Mucosa of descending colon (tissue), 3 donors: ENCODE measurements around the gene PPP2R5B. TPM values are rescaled to one million over a fixed set of nuclear protein-coding genes. Genes with fewer than 3 reads are reported as not detected.

Source experiments
- ATAC-seq: fragments of 200-7000 bp; cut with Tn5 transposase; one replicate; pipeline ENCODE4 v1.9.1; 2020; ENCODE audit warnings: mild to moderate bottlenecking, moderate library complexity
- DNase-seq, 3 donors: peaks; one replicate each; pipeline ENCODE4 v3.0.0-alpha.2; 2020
- H3K36me3 ChIP-seq: fragments of 200-600 bp; one replicate; pipeline ENCODE4 v1.8.0; 2021; ENCODE audit warnings: low read depth, mild to moderate bottlenecking
- H3K4me1 ChIP-seq: fragments of 200-600 bp; one replicate; pipeline ENCODE4 v1.8.0; 2021; ENCODE audit warnings: low read depth, mild to moderate bottlenecking
- H3K4me3 ChIP-seq: fragments of 200-600 bp; one replicate; pipeline ENCODE4 v1.8.0; 2021; ENCODE audit warnings: mild to moderate bottlenecking
- H3K9me3 ChIP-seq: fragments of 200-600 bp; one replicate; pipeline ENCODE4 v1.8.0; 2021; ENCODE audit warnings: mild to moderate bottlenecking
- CTCF ChIP-seq: fragments of 200-600 bp; IDR thresholded peaks from one replicate; pipeline ENCODE4 v1.8.0; 2022; ENCODE audit warnings: antibody characterized with exemption, mild to moderate bottlenecking
- intact Hi-C, 2 donors: fragments of 100-400 bp; cut with DNase I in 1 of 2; cut with micrococcal nuclease in 1 of 2; formaldehyde crosslinking; loops; one replicate each; pipeline versions ENCODE4 v1.11.0 to v1.11.1; 2022; cut with DNase I, micrococcal nuclease
- total RNA-seq, 3 donors: library from RNA; stranded (reverse); fragmentation: NEBNext Ultra II Directional in 2 of 3; extraction: Animal tissue kit (Norgen Biotek cat#: 25700) in 2 of 3; gene quantifications; one replicate each; pipeline versions ENCODE4 v1.2.1 to v1.2.4, GENCODE V29; 2021 to 2023
- donor health status: DM: no; HTN: no; CAD: no; lungs with moderate emphysema.
- donor health status: DM: no; HTN: no; CAD: no.
- donor health status: DM: no; HTN: yes; CAD: no.

The PPP2R5B gene
- total RNA-seq, 3 donors from 2014 or later: 23.0 to 39.7 (median 23.2) TPM

GRCh38 chr11:64905516-64906313, 18.8 kb upstream of the PPP2R5B start:
- Histone ChIP-seq H3K36me3 (peaks cover 8% of the 10 kb centered on the region), H3K9me3 (no peaks in the 10 kb centered on the region), H3K4me3 (no peak overlapping the region), H3K4me1 (no peaks in the 10 kb centered on the region)
- DNase-seq (peak in 1 of 3 donors; percentile 43), ATAC-seq (peak; percentile 14)
- TF ChIP-seq CTCF: no peak
- intact Hi-C loops: no loop called here

GRCh38 chr11:64906314-64906635, 18.2 kb upstream of the PPP2R5B start:
- Histone ChIP-seq H3K36me3 (peaks cover 9% of the 10 kb centered on the region), H3K4me1 (no peaks in the 10 kb centered on the region), H3K9me3 (no peaks in the 10 kb centered on the region), H3K4me3 (no peak overlapping the region)
- no peak for ATAC-seq
- intact Hi-C loops: no loop called here
- TF ChIP-seq CTCF: no peak
- DNase-seq: no peak

DNA sequence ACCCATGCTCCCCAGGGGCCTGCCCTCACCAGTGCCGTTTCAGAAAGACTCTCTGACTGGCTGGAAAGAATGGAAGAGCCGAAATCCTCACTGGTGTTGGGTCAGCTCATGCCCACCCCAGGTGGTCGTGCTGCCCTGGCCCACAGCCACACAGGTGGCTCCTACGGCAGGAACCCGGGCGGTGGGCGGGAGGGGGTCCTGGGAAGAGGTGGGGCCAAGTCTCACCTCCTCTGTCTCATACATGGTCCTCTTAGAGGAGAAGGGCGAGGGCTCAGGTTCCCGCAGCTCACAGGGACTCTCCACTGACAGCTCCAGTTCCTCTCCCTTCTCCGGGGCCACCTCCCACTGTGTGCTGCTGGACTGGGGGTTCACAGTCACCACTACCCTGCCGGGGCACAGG, 15.7 kb upstream of the PPP2R5B start:
- no peak overlapping the region for H3K4me3 ChIP-seq
- DNase-seq (no peak), ATAC-seq (no peak)
- no peaks in the 10 kb centered on the region for H3K9me3 ChIP-seq
- TF ChIP-seq CTCF: no peak
- H3K4me1 ChIP-seq: no peaks in the 10 kb centered on the region
- H3K36me3 ChIP-seq: peaks cover 14% of the 10 kb centered on the region
- intact Hi-C loops: no loop called here

- no peak for ATAC-seq
- no peaks in the 10 kb centered on the region for H3K4me1 ChIP-seq
- H3K4me3 ChIP-seq: no peak overlapping the region
- H3K36me3 ChIP-seq: peaks cover 18% of the 10 kb centered on the region
- no peak for DNase-seq
- no peaks in the 10 kb centered on the region for H3K9me3 ChIP-seq
- intact Hi-C loops: no loop called here
- no peak for TF ChIP-seq CTCF
Measured at GRCh38 chr11:64909653-64910343, 14.7 kb upstream of the PPP2R5B start.

- Histone ChIP-seq H3K4me1 (peaks cover 5% of the 10 kb centered on the region), H3K36me3 (peaks cover 18% of the 10 kb centered on the region), H3K4me3 (no peak overlapping the region), H3K9me3 (no peaks in the 10 kb centered on the region)
- no peak for DNase-seq
- intact Hi-C loops: no loop called here
- no peak for ATAC-seq
- TF ChIP-seq CTCF: no peak
Measured at GRCh38 chr11:64910451-64911093, 13.9 kb upstream of the PPP2R5B start.
